Measurements from ENCODE around the gene GIGYF2. TPM values are rescaled to one million over a fixed set of nuclear protein-coding genes. Genes with fewer than 3 reads are reported as not detected.

The GIGYF2 gene
- polyA plus RNA-seq, 1 donor from 2014 or later, result 52.6 TPM

DNA sequence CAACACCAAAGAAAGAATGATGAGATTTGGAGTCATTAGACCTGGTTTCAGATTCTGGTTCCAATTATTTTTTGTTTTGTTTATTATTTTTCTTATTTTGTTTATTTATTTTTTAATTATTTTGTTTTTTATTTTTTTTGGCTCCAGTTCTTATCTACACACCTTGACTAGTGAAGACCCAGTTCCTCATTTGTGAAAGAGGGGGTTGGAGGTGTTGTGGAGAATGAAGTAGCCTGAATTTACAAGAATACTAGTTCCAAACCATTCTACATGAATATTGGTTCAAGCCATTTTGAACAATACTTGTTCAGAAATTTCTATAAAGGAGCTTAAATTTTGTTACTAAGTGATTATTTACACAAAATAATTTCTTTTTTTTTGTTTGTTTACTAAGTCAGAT lies 86.1 kb downstream of the GIGYF2 start:
- Histone ChIP-seq H3K4me2 (ENCODE audit: low read length) (no peak overlapping the region), H3K9me2 (ENCODE audit: insufficient read depth, low read length) (no peaks in the 10 kb centered on the region), H3K36me3 (ENCODE audit: insufficient read depth, low read length) (peaks cover 3% of the 10 kb centered on the region), H3K27ac (ENCODE audit: low read length) (no peak overlapping the region), H3K79me2 (replicated peaks; ENCODE audit: insufficient read depth, low read length) (no peaks in the 10 kb centered on the region), H4K20me1 (ENCODE audit: insufficient read depth) (no peaks in the 10 kb centered on the region), H2AFZ (ENCODE audit: low read depth, low read length) (no peak overlapping the region), H3F3A (ENCODE audit: insufficient read depth, low read length, poor library complexity, severe bottlenecking) (no peaks in the 10 kb centered on the region), H3K4me3 (ENCODE audit: low read length) (no peak overlapping the region), H3K27me3 (ENCODE audit: insufficient read depth, low read depth, low read length) (no peaks in the 10 kb centered on the region), H3K9me3 (ENCODE audit: low read length) (no peaks in the 10 kb centered on the region), H3K9ac (ENCODE audit: low read length) (no peak overlapping the region)
- TF ChIP-seq, protein P1, sequence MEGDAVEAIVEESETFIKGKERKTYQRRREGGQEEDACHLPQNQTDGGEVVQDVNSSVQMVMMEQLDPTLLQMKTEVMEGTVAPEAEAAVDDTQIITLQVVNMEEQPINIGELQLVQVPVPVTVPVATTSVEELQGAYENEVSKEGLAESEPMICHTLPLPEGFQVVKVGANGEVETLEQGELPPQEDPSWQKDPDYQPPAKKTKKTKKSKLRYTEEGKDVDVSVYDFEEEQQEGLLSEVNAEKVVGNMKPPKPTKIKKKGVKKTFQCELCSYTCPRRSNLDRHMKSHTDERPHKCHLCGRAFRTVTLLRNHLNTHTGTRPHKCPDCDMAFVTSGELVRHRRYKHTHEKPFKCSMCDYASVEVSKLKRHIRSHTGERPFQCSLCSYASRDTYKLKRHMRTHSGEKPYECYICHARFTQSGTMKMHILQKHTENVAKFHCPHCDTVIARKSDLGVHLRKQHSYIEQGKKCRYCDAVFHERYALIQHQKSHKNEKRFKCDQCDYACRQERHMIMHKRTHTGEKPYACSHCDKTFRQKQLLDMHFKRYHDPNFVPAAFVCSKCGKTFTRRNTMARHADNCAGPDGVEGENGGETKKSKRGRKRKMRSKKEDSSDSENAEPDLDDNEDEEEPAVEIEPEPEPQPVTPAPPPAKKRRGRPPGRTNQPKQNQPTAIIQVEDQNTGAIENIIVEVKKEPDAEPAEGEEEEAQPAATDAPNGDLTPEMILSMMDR (IDR thresholded peaks at IDR 0.05; ENCODE audit: poor library complexity, severe bottlenecking), result no peak
- TF ChIP-seq MXI1 (conservative IDR thresholded peaks at IDR 0.05; ENCODE audit: poor library complexity, severe bottlenecking) (no peak), POLR2AphosphoS5 (IDR thresholded peaks at IDR 0.05) (no peak), SMC3 (conservative IDR thresholded peaks at IDR 0.05; ENCODE audit: poor library complexity) (no peak), EZH2 (IDR thresholded peaks at IDR 0.05; ENCODE audit: borderline replicate concordance, insufficient read depth, low read length, poor library complexity, severe bottlenecking) (no peak), TAF1 (IDR thresholded peaks at IDR 0.05; ENCODE audit: low read depth) (no peak), RAD21 (conservative IDR thresholded peaks at IDR 0.05) (no peak), EP300 (conservative IDR thresholded peaks at IDR 0.05; ENCODE audit: poor library complexity, severe bottlenecking) (no peak)
- TF ChIP-seq, protein P2, sequence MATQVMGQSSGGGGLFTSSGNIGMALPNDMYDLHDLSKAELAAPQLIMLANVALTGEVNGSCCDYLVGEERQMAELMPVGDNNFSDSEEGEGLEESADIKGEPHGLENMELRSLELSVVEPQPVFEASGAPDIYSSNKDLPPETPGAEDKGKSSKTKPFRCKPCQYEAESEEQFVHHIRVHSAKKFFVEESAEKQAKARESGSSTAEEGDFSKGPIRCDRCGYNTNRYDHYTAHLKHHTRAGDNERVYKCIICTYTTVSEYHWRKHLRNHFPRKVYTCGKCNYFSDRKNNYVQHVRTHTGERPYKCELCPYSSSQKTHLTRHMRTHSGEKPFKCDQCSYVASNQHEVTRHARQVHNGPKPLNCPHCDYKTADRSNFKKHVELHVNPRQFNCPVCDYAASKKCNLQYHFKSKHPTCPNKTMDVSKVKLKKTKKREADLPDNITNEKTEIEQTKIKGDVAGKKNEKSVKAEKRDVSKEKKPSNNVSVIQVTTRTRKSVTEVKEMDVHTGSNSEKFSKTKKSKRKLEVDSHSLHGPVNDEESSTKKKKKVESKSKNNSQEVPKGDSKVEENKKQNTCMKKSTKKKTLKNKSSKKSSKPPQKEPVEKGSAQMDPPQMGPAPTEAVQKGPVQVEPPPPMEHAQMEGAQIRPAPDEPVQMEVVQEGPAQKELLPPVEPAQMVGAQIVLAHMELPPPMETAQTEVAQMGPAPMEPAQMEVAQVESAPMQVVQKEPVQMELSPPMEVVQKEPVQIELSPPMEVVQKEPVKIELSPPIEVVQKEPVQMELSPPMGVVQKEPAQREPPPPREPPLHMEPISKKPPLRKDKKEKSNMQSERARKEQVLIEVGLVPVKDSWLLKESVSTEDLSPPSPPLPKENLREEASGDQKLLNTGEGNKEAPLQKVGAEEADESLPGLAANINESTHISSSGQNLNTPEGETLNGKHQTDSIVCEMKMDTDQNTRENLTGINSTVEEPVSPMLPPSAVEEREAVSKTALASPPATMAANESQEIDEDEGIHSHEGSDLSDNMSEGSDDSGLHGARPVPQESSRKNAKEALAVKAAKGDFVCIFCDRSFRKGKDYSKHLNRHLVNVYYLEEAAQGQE (IDR thresholded peaks at IDR 0.05; ENCODE audit: borderline replicate concordance), result no peak

DNA sequence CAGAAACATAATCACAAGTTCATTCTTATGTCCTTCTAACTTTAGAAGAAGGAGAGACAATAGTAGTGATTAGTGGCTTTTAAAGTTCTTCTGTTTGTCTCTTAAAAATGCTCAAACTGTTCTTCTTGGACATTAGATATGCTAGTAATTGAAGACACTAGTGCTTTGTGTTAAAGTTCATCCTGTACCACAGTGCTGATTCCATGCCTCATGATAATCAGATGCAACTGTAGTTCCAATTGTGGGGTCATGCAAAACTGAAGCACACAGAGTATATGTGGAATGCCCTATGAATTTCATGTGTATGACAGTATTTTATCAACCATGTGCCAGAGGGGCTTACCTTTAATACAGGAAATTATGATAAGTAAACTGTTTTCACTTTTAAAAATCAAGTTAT lies 90.7 kb downstream of the GIGYF2 start:
- H3K79me2 ChIP-seq (replicated peaks; ENCODE audit: insufficient read depth, low read length), result no peaks in the 10 kb centered on the region
- no peak for TF ChIP-seq TAF1 (IDR thresholded peaks at IDR 0.05; ENCODE audit: low read depth)
- no peak for TF ChIP-seq SMC3 (conservative IDR thresholded peaks at IDR 0.05; ENCODE audit: poor library complexity)
- TF ChIP-seq POLR2AphosphoS5 (IDR thresholded peaks at IDR 0.05), result no peak
- TF ChIP-seq EZH2 (IDR thresholded peaks at IDR 0.05; ENCODE audit: borderline replicate concordance, insufficient read depth, low read length, poor library complexity, severe bottlenecking), result no peak
- TF ChIP-seq, protein P2 (IDR thresholded peaks at IDR 0.05; ENCODE audit: borderline replicate concordance), result no peak
- TF ChIP-seq, protein P1 (IDR thresholded peaks at IDR 0.05; ENCODE audit: poor library complexity, severe bottlenecking), result no peak
- no peak for TF ChIP-seq EP300 (conservative IDR thresholded peaks at IDR 0.05; ENCODE audit: poor library complexity, severe bottlenecking)
- TF ChIP-seq RAD21 (conservative IDR thresholded peaks at IDR 0.05), result no peak
- TF ChIP-seq MXI1 (conservative IDR thresholded peaks at IDR 0.05; ENCODE audit: poor library complexity, severe bottlenecking), result no peak
- H3K9me3 ChIP-seq (ENCODE audit: low read length), result no peaks in the 10 kb centered on the region
- H3K4me2 ChIP-seq (ENCODE audit: low read length), result no peak overlapping the region
- peaks cover 12% of the 10 kb centered on the region for H3K36me3 ChIP-seq (ENCODE audit: insufficient read depth, low read length)
- H2AFZ ChIP-seq (ENCODE audit: low read depth, low read length), result no peak overlapping the region
- no peak overlapping the region for H3K9ac ChIP-seq (ENCODE audit: low read length)
- H4K20me1 ChIP-seq (ENCODE audit: insufficient read depth), result no peaks in the 10 kb centered on the region
- H3K4me3 ChIP-seq (ENCODE audit: low read length), result no peak overlapping the region
- H3K27ac ChIP-seq (ENCODE audit: low read length), result no peak overlapping the region
- H3K27me3 ChIP-seq (ENCODE audit: insufficient read depth, low read depth, low read length), result no peaks in the 10 kb centered on the region
- H3F3A ChIP-seq (ENCODE audit: insufficient read depth, low read length, poor library complexity, severe bottlenecking), result no peaks in the 10 kb centered on the region
- no peaks in the 10 kb centered on the region for H3K9me2 ChIP-seq (ENCODE audit: insufficient read depth, low read length)

Measured in neural cell (in vitro differentiated cells).